Hepatocyte (in vitro differentiated cells): ENCODE measurements around the gene EXOC4.

Experiments
- EZH2 ChIP-seq: fragments of 200-600 bp; sonication (generic); IDR thresholded peaks from 2 replicates; pipeline ENCODE4 v1.6.1; 2016; ENCODE audit warnings: antibody characterized with exemption, mild to moderate bottlenecking, borderline replicate concordance
- EZH2phosphoT487 ChIP-seq: fragments of 200-600 bp; sonication (generic); IDR thresholded peaks from one replicate; pipeline ENCODE4 v1.6.1; 2018; ENCODE audit warnings: antibody characterized with exemption, mild to moderate bottlenecking, low read depth, moderate library complexity; ENCODE audit not compliant: unreplicated experiment, severe bottlenecking
- TF ChIP-seq, protein P1 (sequence below): fragments of 200-600 bp; sonication (generic); IDR thresholded peaks from 2 replicates; pipeline ENCODE4 v1.5.1; 2016; ENCODE audit warnings: antibody characterized with exemption, mild to moderate bottlenecking; ENCODE audit not compliant: poor library complexity

DNA sequence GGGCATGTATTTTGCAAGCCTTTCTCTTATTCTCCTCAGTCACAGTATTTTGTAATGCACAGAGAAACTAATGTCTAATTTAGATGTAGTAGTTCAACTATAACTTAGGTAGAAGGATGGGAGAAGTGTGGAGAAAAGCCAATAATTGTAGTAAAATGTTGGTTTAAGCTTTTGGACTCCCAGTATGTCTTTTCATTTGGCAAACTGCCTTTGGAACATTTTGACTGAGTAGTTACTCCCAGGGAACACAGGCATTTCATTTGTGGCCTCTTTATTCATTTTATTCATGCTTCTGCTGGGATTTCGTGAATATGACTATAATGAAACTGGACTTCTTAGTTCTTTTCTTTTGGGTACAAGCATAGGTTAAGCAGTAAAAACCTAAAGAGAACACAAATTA, 79.0 kb downstream of the EXOC4 start:
- TF ChIP-seq, protein P1, sequence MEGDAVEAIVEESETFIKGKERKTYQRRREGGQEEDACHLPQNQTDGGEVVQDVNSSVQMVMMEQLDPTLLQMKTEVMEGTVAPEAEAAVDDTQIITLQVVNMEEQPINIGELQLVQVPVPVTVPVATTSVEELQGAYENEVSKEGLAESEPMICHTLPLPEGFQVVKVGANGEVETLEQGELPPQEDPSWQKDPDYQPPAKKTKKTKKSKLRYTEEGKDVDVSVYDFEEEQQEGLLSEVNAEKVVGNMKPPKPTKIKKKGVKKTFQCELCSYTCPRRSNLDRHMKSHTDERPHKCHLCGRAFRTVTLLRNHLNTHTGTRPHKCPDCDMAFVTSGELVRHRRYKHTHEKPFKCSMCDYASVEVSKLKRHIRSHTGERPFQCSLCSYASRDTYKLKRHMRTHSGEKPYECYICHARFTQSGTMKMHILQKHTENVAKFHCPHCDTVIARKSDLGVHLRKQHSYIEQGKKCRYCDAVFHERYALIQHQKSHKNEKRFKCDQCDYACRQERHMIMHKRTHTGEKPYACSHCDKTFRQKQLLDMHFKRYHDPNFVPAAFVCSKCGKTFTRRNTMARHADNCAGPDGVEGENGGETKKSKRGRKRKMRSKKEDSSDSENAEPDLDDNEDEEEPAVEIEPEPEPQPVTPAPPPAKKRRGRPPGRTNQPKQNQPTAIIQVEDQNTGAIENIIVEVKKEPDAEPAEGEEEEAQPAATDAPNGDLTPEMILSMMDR, result no peak
- TF ChIP-seq EZH2 (no peak), EZH2phosphoT487 (no peak)
